Measurements from ENCODE around the gene HTR1B.

HTR1B gene

DNA sequence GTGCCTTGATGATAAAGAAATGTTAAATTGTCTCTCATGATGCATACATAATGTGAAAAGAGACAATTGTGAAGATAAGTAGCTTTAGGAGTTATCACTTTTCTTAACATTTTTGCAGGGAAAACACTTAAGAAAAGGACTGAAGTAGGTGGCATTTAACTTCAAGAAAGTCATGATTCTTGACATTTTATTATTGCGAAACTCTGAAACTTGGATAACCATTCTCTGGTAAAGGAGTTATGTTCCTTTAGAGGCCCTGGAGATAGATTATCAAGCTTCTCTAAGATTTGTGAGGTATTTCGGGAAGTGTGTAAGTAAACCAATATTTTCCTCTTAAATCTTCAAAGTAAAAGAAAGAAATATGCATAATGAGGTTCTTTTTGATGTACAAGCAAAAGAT lies 38.5 kb downstream of the HTR1B start:
- no peak for DNase-seq (ENCODE audit: low read depth)
- TF ChIP-seq, protein P1, sequence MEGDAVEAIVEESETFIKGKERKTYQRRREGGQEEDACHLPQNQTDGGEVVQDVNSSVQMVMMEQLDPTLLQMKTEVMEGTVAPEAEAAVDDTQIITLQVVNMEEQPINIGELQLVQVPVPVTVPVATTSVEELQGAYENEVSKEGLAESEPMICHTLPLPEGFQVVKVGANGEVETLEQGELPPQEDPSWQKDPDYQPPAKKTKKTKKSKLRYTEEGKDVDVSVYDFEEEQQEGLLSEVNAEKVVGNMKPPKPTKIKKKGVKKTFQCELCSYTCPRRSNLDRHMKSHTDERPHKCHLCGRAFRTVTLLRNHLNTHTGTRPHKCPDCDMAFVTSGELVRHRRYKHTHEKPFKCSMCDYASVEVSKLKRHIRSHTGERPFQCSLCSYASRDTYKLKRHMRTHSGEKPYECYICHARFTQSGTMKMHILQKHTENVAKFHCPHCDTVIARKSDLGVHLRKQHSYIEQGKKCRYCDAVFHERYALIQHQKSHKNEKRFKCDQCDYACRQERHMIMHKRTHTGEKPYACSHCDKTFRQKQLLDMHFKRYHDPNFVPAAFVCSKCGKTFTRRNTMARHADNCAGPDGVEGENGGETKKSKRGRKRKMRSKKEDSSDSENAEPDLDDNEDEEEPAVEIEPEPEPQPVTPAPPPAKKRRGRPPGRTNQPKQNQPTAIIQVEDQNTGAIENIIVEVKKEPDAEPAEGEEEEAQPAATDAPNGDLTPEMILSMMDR (conservative IDR thresholded peaks at IDR 0.05; ENCODE audit: low read depth, low read length) = no peak
- no peak overlapping the region for H3K4me3 ChIP-seq (ENCODE audit: low read depth, low read length)

DNA sequence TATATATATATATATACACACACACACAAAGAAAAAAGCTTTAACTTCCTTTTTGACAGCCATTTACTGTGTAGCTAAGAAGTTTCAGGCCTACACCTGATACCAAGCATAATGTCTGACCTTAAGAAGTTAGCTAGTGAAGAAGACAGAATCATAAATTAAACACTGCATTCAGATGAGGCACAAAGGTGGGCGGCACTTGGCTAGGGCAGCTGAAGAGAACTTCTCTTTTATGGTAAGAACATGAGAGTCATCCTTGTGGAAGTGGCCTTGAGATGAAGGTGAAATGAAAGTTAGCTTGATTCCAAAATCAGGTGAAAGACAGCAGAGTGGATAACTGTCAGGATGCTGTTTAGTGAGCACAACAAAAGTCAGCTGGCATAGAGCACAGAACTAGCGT lies 46.5 kb downstream of the HTR1B start:
- H3K4me3 ChIP-seq (ENCODE audit: low read depth, low read length) = no peak overlapping the region
- DNase-seq (ENCODE audit: low read depth) = no peak
- TF ChIP-seq, protein P1 (conservative IDR thresholded peaks at IDR 0.05; ENCODE audit: low read depth, low read length) = no peak

DNA sequence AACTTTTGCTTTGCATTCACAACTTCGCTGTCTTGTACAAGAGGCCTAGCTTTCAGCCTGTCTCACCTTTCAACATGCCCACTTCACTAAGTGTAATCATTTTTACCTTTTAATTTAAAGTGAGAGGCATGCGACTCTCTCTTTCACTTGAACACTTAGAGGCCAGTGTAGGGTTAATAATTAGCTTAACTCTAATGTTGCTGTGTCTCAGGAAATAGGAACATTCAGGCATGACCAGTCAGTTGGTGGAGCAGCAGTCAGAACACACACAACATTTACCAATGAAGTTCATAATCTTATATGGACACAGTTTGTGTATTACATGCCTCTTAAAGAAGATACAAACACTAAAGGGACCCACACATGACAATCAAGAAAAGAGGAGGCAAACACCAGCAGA lies 47.6 kb downstream of the HTR1B start:
- TF ChIP-seq, protein P1 (conservative IDR thresholded peaks at IDR 0.05; ENCODE audit: low read depth, low read length) = no peak
- no peak overlapping the region for H3K4me3 ChIP-seq (ENCODE audit: low read depth, low read length)
- no peak for DNase-seq (ENCODE audit: low read depth)
